HG02642 (cell line): ENCODE results near the gene PAQR8.
"Not testable (repeated sequence)": the region's sequence is repeated elsewhere in the genome, so short reads cannot be mapped to it uniquely, and the experiment has no call there.

Source experiments
- ATAC-seq: cut with Tn5 transposase; IDR thresholded peaks from one replicate; pipeline ENCODE4 v1.9.1; 2021; ENCODE audit warnings: mild to moderate bottlenecking; ENCODE audit not compliant: unreplicated experiment, poor library complexity

Gene PAQR8

GRCh38 chr6:52403627-52404026, 41.7 kb downstream of the PAQR8 start:
- no peak for ATAC-seq

DNA sequence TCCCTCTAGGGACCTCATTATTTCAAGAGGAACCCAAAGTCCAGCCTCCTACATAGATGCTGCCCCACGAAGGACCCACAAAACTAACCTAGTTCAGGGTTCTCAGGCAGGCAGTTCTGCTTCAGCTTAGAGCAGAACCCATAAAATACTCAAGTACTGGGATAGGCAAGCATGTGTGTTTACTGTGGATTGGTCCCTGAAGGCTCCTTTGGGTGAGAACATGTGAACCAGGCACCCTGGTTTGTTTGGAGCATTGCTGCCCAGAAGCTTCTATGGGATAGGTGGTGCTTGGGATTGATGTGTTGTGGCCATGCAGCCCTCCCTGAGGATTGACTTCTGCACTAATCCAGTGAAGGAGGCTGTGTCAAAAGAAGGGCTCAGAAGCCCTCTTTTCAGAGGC, 43.3 kb downstream of the PAQR8 start:
- no peak for ATAC-seq

DNA sequence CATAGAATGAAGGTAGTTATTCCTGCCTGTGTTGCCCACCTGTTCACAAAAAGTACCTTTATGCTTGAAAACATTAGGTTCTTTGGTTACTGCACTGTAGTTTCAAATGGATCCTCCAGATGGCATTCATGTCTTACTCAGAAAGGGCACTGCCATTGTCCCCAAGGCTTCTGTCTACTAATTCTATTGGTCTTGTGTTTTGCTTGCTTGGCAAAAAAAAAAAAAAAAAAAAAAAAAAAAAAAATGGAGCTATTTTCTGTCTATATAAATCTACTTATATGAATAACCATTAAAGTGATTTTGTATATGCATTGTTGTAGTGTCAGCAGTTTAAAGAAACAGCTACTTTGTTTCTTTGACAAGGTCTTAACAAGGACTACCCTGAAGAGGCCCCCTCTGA, 45.5 kb downstream of the PAQR8 start:
- no peak for ATAC-seq

DNA sequence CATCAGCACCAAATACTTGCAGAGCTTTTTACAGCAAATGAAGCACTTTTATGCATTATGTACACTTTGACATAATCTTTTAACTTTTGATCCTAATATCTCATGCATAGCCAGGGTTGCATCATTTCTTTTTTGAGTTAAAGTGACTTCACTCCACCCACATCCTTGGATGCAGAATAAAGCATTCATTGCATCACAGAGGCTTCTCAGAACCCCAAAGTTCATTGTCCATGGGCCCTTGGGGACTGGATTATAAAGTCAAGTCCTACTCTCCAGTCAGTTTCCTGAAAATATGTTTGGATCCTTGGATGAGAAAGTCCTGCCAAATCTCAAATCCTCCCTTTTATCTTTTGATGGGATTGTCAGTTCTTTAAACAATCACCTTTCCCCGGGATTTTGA, 47.5 kb downstream of the PAQR8 start:
- ATAC-seq, result no peak

DNA sequence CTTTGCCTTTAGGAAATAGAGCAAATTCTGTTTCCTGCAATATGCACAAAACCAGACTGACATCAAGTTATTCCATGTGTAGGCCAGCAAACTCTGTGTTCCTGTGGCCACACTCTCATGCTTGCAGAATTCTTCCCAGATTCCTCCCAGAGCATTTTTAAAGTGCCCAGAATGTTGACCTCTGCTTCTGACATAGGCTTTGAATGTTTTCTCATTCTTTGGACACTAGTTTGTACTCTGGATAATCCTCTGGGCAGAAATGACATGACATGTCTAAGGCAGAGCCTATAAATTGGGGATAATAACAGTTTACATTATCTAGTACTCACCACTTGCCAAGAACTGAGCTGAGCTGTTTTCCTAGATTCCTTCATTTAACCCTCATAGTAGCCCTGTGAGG, 49.0 kb downstream of the PAQR8 start:
- ATAC-seq, result no peak

GRCh38 chr6:52411911-52412310, 50.0 kb downstream of the PAQR8 start:
- ATAC-seq, result no peak

GRCh38 chr6:52415333-52415732, 53.4 kb downstream of the PAQR8 start:
- no peak for ATAC-seq

DNA sequence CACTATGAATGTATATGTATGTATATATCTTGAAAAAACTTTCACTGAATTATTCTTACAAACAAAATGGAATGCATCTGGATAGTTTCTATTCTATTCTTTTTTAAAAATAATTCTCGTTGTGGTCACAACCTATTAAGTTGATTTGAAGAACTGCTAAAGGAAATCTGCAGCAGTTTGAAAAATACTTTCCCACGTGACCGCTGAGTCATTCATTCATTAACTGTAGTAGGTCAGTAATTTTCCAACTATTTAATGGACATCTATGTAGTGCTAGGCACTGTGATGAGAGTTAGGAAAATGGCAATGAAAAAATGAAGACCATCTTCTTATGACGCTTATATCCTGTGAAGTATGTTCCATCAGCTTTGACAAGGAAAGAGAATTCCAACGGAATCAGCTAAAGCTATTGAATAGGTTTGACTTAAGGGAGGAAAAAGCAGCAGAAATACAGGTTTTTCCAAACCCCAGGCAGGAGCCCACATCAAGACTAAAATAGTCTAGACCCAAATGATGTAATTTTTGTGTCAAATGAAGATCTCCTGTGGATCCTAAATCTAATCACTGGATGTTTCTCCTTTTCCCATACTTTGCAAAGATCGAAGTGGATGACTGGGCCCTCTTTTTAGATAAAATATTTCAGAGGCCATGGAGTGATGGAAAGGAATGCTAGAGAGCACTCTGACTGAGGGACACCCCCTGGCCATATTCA, 54.1 kb downstream of the PAQR8 start:
- ATAC-seq, result no peak

DNA sequence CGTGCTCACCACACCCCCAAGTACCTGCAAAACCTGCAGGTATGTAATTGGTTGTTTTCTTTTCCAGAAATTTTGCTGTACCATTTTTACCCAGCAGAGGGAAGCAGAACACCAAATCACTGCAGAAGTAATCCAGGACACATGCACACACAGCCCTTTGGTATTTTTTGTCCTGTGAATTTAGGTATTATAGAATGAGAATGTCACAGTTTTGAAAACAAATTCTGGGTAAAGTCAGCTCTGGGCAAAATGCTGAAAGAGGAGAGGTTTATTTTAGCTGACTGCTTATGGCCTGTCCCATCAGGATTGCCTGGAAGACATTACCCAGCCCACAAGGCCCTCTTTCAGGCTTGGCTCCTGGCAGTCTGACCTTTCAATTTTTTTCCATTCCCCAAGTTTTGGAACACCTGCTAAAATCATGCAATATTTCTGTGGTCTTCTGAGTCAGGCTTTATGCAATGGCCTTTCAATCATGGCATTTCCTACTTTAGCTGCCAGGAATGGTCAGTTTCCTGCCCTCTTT, 54.7 kb downstream of the PAQR8 start:
- no peak for ATAC-seq

GRCh38 chr6:52417675-52418111, 55.7 kb downstream of the PAQR8 start:
- ATAC-seq, result no peak

- ATAC-seq, result no peak
These were observed 56.7 kb downstream of the PAQR8 start for GRCh38 chr6:52418606-52419005.

- ATAC-seq, result peak; percentile 94
These were observed 58.1 kb downstream of the PAQR8 start, which contains the start of gene EFHC1 for GRCh38 chr6:52419809-52420667. Gene EFHC1, plus strand, starts transcription at chr6:52420342. Its CDS starts 69 bp downstream, at chr6:52420411.

GRCh38 chr6:52420668-52421358, 58.9 kb downstream of the PAQR8 start:
- ATAC-seq, result no peak

DNA sequence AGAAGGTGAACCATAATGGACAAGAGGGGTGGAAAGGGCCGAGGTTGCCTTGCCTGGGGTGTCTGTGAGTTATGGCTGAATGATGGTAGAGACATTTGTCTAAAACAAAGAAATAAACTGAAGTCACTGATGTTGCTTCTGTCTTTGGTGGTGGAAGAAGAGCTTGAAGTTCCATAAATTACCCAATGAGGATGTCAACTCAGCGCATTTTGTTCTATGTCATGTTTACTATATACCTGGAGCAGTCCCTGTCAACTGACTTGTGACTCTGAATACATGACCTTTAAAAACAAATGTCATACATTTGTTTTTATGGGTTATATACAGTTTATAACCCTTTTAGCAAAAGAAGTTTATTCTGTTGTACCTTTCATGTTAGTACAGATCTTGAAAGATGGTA, 60.2 kb downstream of the PAQR8 start:
- no peak for ATAC-seq

DNA sequence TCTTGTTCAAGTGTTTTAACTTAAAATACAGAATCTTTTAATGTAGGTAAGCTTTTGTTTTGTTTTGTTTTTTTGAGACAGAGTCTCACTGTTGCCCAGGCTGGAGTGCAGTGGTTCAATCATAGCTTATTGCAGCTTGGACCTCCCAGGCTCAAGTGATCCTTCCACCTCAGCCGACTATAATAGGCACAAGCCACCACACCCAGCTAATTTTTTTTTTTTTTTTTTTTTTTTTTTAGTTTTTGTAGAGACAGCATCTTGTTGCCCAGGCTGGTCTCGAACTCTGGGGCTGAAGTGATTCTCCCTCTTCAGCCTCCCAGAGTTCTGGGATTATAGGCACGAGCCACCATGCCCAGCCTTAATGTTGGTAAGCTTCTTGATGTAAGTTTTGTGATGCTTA, 61.5 kb downstream of the PAQR8 start:
- no peak for ATAC-seq

GRCh38 chr6:52423971-52424381, 62.0 kb downstream of the PAQR8 start:
- ATAC-seq, result no peak

DNA sequence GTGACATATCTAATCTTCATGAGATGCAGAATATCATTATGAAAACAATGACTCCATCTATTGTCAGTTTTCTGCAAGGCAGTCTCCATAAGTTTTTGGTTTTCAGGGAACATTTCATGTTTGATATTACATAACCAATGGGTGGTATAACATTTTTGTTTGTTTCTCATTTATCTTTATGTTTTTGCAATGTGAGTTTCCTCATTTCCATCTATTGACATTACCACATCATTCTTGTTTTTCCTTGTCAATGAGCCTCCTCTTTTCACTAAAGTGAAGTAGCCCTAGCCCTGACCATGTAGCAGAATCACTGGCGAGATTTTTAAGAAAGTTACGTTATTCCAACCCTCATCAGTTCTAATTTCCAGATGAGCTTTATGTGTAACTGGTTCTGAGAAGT, 62.6 kb downstream of the PAQR8 start:
- ATAC-seq, result no peak

DNA sequence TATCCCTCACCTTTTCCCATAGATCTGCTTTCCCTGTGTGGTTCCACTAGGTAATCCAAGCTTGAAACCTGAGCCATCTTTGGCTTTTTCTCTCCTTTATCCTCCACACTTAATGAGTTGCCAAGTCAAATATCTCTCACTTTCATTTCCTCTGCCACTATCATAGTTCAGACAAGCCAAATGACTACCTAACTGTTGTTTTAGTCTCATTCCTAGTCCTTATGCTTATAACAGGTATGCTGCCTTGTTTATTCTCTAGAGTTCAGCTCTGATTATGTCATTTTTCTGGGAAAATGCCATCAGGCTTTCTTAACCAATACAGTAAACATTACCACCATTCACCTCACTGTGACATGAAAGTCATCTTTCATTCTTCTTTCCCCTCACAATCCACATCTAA, 64.7 kb downstream of the PAQR8 start:
- ATAC-seq, result peak; percentile 52

- ATAC-seq, result not testable (repeated sequence)
These were observed 71.3 kb downstream of the PAQR8 start for GRCh38 chr6:52433294-52433693.

- ATAC-seq, result no peak
These were observed 73.4 kb downstream of the PAQR8 start for GRCh38 chr6:52435345-52435744.

GRCh38 chr6:52438926-52439325, 77.0 kb downstream of the PAQR8 start:
- no peak for ATAC-seq
